ENCODE results near the gene PBX1.

DNA sequence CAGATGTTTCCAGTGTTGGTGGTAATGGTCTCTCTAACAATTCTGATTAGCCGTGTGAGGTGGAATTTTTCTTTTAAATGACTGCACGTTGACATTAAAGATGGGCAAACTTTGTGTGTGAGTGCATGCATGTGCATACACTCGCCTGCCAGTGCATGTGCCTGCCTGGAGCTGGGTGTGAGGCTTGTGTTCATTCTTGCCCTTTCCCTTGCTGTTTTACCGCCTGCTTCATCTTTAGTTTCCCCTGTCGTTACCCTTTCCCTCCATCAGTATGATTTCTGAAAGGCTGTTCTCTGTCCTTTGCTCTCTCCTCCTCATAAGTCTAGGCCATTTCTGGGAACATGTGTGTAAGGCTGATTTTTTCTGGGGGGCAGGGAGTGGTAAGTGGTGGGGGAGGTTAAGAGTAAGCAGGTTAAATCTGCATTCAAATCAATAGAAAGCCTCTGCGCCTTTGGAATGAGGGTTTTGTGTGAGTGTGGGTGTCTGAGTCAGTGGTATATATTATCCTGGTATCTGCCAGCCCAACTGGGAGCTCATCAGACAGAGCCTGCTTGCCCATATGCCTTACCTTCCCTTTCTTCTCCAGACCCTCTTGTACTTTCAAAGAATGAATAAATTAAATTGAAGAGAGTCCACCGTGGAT is 112.5 kb downstream of the PBX1 start:
- no peak for TF ChIP-seq CTCF (IDR thresholded peaks at IDR 0.05; ENCODE audit: low read depth, low read length, poor library complexity, severe bottlenecking)
- no peak for TF ChIP-seq EZH2phosphoT487 (IDR thresholded peaks at IDR 0.05; ENCODE audit: borderline replicate concordance, low read length)

All from DOHH2 (cell line).